ENCODE results near the gene CDHR3. TPM values are rescaled to one million over a fixed set of nuclear protein-coding genes. Genes with fewer than 3 reads are reported as not detected.

The CDHR3 gene
- total and polyA plus RNA-seq, 2 of the 8 experiments (the other 6 are each of a cell fraction or from before 2014, with no cell fraction given), result 6.4 to 6.8 TPM

DNA sequence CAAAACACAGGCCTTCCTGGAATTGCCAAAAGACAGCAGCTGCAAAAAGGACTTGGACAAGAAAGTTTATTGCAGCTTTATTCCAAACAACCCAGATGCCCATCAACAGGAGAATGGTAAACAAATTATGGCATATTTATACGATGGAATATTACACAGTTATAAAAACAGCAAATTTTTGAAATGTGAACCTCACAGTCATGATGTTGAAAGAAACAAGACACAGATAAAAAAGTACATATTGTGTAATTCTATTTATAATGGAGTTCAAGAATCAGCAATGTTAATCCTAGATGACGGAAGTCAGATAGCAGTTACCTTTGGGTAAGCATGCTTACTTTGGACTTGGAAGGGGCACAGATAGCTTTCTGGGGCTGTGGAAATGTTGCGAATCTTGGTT, 104.6 kb downstream of the CDHR3 start (continued):
- no peak for TF ChIP-seq GABPA (IDR thresholded peaks at IDR 0.05; ENCODE audit: borderline replicate concordance, insufficient read depth, low read length)
- no peak for TF ChIP-seq CBX8 (IDR thresholded peaks at IDR 0.05; ENCODE audit: borderline replicate concordance, low read depth, low read length)
- TF ChIP-seq PHF8 (conservative IDR thresholded peaks at IDR 0.05; ENCODE audit: low read depth, low read length), result no peak
- no peak for TF ChIP-seq KDM4A (IDR thresholded peaks at IDR 0.05; ENCODE audit: low read depth, low read length, severe bottlenecking)
- TF ChIP-seq POLR2AphosphoS5 (IDR thresholded peaks at IDR 0.05; ENCODE audit: low read depth, low read length), result no peak
